ENCODE data around the gene AGK.

DNA sequence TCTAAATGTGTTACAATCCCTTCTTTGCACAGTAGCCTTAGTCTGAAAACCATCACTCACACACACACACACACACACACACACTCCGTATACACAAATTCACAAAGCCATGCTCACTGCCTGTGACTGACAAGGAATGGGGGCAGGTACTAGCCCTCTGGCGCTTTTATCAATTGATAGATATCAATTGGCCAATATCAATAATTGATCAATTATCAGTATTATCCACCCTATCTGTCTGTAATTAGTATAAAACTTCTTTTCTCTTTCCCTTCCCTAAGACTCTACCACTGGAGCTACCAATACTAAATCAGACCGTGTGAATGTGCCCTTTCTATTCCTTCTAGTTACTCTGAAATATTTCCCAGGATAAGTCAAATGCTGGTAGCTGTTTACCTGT is 148.7 kb downstream of the AGK start:
- no peak for TF ChIP-seq CTCF (conservative IDR thresholded peaks at IDR 0.05; ENCODE audit: low read depth, low read length)
- TF ChIP-seq EZH2 (IDR thresholded peaks at IDR 0.05; ENCODE audit: borderline replicate concordance, low read depth, low read length, poor library complexity, severe bottlenecking) = no peak

All from A673 (cell line).